HTR-8/SVneo (cell line): Measurements from ENCODE around the gene PHLDB1.

Source experiments
- DNase-seq: peaks from one replicate; pipeline ENCODE4 v3.0.0; 2011; ENCODE audit warnings: low spot score, mixed read lengths; ENCODE audit not compliant: insufficient read length
- FAIRE-seq: peaks from 2 replicates; lab custom pipeline; 2011; peaks lifted over from hg19 to GRCh38; lab: Jason Lieb, UNC

The PHLDB1 gene

DNA sequence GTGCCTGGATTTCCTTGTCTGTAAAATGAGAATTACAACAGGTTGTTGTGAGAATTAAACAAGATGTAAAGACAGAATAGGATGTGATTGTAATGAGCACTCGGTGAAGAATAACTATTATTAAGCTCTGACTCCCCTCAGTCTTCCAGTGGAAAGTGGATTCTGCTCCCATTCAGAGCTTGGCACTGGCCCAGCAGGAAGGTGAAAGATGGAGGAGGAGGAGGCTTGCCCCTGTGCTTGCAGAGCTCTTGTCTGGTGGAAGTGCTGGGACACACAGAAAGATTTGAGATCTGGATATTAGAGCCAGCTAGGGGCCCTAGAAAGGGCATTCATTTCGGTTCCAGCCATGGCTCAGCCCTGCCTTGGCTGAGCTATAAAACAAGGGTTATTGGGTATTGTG is 28.2 kb downstream of the PHLDB1 start:
- no peak for DNase-seq

DNA sequence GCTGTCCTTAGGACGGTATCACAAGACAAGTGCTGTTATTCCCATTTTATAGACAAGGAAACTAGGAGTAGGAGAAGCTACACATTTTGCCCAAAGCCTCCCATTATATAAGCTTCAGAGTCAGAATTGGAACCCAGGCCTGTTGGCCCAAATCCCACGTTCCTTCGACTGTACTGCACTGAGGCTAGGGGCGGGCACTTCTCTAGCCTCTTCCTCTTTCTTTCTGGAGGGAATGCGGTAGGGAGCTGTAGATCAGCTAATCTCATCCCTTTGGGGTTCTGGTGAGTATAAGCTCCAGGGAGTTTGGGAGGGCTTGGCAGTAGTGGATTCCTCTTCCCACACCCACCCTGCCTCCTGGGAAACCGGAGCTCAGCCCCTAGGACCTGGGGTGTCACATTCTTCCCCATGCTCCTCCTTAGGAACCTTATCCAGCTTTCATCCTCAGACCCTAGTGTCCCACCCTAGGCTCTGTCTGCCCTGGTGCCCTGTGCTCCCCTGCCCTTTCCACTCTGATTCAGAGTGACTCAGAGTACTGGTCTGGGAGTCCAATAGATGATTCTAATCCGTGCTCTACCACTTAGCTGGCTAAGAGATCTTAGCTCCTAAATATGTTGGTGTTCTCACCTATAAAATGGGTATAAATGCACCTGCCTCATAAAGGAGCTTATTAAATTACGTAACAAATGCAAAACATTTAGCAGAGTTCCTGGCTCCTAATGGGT is 29.3 kb downstream of the PHLDB1 start:
- FAIRE-seq (no peak), DNase-seq (no peak)

More for the DNA sequence above, 28.2 kb downstream of the PHLDB1 start:
- no peak for FAIRE-seq

DNA sequence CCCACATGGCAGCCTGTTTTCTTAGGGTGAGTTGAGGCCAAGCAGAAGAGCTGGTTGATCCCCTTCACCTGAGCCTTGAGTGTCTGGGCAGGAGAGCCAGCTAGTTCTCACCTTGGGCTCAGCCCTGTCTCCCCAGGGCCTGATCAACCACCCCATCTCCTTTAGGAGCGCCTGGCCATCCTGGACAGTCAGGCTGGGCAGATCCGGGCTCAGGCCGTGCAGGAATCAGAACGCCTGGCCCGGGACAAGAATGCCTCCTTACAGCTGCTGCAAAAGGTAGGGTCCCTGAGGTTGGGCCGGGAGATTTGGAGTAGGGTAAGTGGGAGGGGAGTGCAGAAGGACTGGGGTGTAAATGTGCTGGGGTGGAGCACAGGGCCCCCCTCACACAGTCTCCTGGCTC is 31.3 kb downstream of the PHLDB1 start:
- DNase-seq (no peak), FAIRE-seq (no peak)

DNA sequence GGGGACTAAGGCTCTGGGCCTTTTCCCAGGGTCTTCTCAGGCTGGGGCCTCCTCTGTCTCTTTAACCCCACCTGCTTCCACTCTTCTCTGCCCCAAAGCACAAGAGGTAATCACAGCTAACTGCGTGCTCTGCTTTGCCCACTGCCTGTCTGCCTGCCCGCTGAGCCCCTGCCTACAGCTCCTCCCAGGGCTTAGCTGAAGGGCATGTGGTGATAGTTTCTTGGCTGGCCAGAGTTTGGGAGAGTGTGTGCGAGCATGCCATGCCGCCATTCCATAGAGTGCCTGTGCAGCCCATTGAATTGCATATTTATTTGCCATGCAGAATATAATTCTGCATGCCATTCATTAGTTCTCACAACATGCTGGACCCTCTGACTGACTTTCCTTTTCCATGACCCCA is 32.5 kb downstream of the PHLDB1 start:
- no peak for DNase-seq
- no peak for FAIRE-seq

DNA sequence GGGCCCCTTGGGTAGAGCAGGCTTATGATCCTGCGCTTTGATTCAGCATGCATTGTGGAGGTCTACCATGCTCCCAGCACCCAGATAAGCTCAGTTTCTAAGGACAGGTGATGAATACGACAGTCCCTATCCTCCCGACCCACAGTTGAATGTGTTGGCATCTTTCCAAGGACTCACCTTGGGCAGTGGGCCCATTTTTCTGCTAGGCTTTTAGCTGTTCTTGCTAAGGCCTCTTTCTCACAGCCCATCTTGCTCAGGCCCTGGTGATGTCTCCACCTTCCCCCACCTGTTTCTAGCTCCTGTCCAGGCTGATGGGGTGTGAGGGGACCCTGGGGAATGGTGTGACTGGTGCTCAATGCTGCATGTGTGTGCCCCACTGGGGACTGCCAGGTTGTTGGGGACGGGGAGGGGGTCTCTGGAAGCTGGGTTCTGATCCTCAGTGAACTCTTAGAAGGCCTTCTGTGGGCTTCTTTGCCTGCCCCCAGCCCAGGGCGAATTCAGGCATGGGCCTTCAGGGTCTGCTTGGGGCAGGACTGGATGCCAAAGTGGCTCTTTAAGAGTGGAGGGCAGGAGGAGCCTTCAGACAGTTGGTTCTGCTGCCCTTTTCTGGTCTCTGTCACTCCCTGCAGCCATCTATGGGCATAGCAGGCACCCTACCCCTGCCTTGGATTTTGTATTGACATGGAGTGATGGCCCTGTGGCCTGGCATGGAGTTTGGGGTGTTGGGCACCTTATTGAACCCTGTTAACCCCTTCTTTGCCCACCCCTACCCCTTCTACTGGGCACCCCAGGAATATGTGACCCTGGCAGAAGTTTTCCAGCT is 33.1 kb downstream of the PHLDB1 start:
- FAIRE-seq (no peak), DNase-seq (no peak)

DNA sequence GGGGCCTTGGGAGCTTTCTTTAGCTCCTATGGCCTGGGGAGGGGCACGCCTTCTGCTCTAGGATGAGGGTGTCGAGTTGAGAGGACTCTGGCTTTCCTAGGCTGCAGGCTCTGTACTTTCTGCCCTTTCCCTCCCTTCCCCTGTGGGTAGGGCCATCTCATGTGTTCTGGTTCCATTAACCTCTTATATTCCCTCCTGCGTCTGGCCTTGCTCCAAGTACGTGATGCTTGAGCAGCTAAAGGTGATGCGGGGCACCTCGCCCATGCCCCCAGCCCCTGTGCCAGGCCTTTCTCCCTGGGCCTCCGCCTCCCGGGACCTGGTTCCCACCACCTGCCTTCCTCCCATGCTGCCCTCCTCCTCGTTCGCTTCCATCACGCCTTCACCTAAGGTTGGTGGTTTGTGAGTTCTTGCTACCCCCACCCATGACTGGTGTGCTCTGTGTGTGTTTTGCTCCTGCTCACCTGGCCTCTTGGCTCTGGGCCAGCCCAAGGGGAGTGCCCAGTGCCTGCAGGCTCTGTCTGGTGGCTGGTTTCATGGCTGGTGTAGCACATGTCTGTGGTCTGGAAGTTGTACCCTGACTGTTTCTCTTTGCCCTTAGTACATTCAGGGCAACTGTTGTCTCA is 34.1 kb downstream of the PHLDB1 start:
- DNase-seq: no peak
- peak; percentile 38 for FAIRE-seq

DNA sequence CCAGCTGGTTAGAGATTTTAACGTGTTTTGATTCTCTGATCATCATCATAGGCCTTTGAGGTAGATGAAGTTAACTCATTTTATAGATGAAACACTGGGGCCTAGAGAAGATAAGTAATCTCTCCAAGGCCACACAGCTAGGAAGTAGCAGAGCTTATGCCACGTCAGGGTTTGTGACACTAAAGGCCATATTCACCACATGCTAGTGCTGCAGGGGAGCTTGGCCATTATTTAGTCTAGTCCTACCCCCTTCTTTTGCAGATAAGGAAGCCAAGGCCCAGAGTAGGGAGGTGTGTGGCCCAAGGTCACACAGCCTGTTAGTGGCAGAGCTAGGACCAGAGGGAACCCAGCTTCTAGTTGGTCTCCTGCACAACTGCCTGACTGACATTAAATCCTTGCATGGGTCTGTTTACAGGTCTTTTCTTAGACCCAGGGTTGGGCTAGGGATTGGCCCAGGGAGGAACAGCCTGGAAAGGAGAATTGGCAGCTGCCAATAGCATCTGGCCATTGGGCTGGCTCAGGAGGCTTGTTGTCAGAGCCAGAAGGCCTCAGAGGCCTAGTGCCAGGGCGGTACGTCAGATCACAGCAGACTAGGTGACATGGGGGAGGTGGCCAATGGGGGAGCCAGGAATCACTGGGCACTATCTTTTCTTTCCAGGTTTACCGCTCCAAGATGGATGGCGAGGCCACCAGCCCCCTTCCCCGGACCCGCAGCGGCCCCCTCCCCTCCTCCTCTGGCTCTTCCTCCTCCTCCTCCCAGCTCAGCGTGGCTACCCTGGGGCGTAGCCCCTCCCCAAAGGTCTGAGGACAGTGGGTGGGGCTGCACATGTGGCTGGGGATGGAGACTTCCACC is 36.0 kb downstream of the PHLDB1 start:
- DNase-seq (no peak), FAIRE-seq (no peak)

DNA sequence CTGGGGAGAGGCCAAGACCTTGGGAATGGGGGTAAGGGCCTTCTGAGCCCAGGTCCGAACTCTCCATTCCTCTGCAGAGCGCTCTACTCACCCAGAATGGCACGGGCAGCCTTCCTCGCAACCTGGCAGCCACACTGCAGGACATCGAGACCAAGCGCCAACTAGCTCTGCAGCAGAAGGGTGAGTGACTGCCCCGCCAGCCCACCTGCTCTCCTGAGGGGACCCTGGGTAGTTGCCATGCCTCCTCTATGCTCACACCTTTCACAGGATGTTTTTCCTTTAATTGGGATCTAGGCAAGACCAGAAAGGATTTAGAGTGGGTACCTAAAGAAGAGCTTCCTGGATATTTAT is 36.6 kb downstream of the PHLDB1 start:
- no peak for FAIRE-seq
- no peak for DNase-seq

DNA sequence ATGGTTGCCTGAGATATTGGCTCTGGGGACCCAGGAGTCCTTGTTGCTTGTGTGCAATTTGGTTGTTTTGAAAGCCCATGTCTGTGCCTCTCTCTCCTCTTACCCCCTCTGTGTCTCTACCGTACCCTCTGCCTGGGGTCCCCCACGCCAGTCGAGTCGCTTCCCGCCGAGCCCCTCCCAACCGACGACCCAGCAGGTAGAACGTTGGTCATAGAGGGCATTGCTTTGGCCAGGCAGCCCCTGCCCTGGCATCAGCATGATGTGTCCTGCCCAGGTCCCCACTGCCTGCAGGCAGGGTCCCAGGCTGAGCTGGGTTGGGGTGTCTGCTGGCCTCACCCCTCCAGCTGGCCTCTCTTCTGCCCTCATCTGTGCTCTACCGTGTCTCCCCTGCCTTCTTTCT is 37.1 kb downstream of the PHLDB1 start:
- FAIRE-seq (no peak), DNase-seq (no peak)

DNA sequence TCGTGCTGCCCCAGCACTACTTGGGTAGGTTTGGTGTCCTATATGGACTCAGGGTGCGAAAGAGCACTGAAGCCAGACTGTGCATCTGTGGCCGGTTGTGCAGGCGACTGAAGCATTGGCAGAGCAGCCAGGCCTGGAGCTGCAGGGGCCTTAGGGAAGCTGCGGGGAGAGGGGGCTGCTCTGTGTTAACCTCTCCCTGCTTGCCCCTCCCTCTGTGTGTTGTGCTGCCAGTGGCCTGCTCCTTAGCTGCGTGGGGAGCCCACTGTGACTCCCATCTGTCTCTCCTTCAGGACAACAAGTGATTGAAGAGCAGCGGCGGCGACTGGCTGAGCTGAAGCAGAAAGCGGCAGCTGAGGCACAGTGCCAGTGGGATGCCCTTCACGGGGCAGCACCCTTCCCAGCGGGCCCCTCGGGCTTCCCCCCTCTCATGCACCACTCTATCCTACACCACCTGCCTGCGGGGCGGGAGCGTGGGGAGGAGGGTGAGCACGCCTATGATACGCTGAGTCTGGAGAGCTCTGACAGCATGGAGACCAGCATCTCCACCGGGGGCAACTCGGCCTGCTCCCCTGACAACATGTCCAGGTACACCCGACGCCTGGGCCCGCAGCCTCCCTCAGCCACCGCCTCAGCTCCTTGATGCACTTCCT is 37.8 kb downstream of the PHLDB1 start:
- no peak for DNase-seq
- no peak for FAIRE-seq

DNA sequence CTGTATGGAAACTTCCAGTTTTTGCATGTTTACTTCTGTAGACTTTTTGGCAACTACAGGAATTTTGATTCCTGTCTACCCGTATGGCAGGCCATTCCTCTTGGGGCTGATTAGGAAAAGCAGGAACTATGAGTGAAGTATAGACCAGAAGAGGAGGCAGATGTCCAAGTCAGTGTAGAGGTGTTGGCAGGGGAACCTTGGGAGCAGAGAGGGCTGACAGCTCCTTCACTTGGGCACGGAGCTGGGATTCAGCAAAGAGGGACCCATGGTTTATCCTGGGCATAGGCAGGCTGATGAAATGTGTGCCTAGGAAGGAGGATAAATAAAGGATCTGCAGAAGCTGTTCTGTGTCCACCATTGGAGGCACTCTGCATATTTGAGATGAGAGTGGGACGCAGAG is 39.0 kb downstream of the PHLDB1 start:
- no peak for FAIRE-seq

DNA sequence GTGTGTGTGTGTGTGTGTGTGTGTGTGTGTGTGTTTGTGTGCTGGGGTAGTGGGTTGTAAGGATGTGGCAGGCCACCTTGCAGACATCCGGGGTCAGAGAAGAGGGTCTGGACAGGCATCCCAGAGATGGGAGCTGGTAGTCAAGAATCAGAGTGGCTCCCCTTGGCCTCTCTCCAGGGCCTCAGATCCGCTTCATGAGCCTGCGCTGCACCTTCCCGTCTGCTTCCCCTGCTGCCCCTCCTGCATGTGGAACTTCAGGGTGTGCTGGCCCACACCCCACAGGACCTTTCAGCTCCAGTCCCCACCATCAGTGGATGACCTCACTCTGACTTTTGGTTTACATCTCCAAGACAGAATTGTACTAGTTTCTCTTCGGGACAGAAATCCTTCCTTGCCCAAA is 40.9 kb downstream of the PHLDB1 start:
- FAIRE-seq (no peak), DNase-seq (no peak)

More for the DNA sequence above, 39.0 kb downstream of the PHLDB1 start:
- DNase-seq: no peak

DNA sequence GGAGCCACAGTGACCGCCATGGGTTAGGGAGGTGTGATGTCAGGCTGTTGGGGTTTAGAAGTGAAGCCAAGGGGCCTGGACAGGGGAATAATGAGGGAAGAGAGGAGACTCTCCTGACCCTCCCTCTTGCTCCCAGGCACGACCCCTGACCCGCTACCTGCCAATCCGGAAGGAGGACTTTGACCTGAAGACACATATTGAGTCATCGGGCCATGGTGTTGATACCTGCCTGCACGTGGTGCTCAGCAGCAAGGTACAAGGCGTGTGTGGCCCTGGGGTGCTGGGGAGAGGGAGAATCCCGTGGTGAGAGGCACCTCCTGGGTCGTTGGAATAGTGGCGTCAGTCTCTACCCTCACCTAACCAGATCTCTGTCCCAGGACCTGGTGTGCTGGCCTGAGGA is 42.5 kb downstream of the PHLDB1 start:
- DNase-seq (no peak), FAIRE-seq (peak; percentile 36)

DNA sequence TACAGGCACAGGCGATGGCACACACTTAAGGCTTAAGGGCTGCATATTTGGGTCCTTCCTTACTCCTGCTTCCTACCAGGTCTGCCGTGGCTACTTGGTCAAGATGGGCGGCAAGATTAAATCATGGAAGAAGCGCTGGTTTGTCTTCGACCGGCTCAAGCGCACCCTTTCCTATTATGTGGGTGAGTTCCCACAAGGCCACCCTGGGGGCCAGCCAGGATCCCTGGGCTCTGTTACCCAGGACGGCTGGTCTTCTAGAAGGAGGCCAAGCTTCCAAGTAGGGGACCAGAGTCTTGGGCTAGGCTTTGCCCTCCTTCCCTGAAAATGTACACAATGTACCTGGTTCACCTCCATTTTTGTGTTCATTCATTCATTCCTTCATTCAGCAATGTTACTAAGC is 43.0 kb downstream of the PHLDB1 start:
- DNase-seq (no peak), FAIRE-seq (no peak)

DNA sequence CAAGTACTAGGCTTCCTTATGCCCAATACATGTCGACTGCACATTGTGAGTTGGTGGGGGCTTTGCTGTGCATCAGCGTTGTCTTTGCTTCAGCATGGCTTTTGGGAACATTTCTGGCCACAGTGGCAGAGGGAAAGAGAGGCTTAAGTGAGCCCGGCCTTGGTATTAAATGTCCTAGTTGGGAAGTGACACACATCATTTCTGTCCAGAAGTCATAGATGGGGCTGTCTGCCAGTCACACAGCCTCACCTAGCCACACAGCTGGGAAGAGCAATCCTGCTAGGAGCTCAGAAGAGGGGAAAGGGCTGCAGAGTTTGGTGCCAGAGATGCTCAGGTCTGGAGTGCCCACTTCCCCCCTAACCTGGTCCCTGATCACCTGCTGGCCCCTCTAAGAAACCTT is 44.4 kb downstream of the PHLDB1 start:
- DNase-seq (no peak), FAIRE-seq (no peak)

DNA sequence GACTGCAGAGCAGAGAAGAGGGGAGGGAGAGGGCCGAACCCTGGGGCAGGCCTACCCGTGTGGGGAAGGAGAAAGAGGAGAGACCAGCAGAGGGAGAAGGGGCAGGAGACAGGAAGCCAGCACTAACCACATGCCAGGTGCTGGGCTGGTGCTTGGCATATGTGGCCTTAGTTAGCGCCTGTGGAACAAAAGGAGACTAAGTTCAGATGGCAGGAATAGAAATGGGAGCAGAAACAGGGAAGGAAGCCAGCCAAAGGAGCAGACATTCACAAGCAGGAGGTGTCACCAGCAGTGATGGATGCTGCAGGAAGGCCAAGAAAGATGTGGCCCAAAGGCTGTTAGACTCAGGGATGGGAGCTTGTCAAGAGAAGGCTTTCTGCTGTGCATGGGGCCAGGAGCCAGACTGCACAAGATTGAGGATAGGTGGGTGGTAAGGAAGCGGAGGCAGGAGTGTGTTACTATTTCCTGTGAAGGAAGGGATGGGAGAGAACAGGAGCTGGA is 45.3 kb downstream of the PHLDB1 start:
- DNase-seq: no peak
- no peak for FAIRE-seq

DNA sequence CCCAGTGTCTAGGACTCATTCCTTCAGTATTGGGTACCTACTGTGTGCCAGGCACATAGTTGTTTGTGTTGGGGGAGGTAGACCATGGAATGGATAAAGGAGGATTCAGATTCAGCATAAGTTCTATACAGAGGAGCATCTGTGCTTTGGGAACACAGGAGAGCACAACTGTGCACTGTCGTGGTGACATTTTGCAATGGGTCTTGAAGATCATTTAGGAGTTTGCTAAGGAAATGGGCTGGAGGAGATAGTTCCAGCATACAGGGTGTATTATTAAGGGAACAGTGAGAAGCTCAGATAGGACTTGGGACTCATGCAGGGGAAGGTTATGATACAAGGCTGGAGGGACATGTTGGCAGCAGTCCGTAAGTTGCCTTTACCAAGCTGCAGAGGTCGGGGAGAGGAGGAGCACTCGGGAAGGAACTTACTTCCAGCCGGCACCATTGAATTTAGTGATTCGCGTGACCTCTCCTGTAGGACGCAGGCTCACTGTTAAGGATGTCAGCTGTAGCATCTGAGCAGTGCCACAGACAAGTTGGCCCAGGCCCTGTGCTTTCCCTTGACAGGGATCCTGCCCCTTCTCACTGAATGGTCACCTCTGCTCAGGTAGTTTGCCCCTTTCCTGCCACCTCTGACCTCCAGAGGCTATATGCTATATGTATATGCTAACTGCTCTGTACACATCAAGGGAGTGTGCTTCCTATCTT is 46.4 kb downstream of the PHLDB1 start:
- FAIRE-seq (peak; percentile 48), DNase-seq (no peak)

DNA sequence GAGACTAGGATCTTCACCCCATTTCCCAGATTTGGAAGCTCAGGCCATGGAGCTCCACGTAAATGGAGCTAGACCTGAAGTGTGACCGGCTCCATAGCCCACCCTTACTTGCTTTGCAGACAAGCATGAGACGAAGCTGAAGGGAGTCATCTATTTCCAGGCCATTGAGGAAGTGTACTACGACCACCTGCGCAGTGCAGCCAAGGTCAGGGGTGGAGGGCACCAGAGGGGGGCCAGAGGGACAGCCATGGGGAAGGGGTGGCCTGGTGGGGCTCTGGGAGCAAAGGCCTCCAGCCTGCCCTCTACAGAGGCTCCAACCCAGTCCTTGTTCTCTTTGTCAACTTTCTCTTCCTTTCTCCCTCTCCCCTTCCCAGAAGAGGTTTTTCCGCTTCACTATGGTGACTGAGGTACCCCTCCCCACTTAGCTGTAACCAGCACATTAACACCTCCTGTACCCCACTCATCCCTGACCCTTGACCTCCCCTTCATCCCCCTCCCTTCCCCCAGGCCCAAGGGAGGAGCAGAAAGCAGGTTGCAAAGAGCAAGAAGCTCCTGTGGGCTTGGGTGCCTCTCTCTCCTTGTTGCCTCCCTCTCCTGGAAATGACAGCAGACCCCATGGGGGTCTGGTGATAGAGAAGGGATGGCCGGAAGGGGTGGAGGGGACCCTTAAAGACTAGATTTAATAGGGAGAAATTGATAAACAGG is 48.2 kb downstream of the PHLDB1 start:
- DNase-seq (no peak), FAIRE-seq (no peak)
